AG09319 (cell line): ENCODE measurements around the gene SNAP47.

Experiments
- DNase-seq: peaks from one replicate; pipeline ENCODE4 v3.0.0-alpha.2; 2010; ENCODE audit warnings: low read depth; ENCODE audit errors: extremely low read depth
- TF ChIP-seq, protein P1 (sequence below): IDR thresholded peaks from 2 replicates; pipeline ENCODE4 v1.5.1; 2011; ENCODE audit warnings: low read depth, mild to moderate bottlenecking, inconsistent platforms, low read length, moderate library complexity

SNAP47 gene

DNA sequence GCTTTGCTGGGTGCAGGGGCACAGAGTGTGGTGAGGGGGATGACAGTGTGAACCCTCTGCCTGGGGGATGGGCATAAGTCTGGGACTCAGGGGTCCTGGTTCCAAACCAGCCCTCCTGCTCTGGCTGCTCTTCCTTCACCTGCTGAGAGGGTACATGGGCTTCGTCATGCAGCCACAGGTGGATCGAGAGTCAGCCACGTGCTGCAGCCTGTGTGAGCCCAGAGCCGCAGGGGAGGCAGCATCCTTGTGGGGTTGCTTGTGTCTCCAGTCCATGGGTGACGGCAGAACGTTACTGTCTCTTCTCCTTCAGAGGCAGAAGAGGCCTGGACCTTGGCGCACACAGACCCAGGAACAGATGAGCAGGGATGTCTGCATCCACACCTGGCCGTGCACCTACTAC lies 12.1 kb downstream of the SNAP47 start:
- no peak for DNase-seq
- TF ChIP-seq, protein P1, sequence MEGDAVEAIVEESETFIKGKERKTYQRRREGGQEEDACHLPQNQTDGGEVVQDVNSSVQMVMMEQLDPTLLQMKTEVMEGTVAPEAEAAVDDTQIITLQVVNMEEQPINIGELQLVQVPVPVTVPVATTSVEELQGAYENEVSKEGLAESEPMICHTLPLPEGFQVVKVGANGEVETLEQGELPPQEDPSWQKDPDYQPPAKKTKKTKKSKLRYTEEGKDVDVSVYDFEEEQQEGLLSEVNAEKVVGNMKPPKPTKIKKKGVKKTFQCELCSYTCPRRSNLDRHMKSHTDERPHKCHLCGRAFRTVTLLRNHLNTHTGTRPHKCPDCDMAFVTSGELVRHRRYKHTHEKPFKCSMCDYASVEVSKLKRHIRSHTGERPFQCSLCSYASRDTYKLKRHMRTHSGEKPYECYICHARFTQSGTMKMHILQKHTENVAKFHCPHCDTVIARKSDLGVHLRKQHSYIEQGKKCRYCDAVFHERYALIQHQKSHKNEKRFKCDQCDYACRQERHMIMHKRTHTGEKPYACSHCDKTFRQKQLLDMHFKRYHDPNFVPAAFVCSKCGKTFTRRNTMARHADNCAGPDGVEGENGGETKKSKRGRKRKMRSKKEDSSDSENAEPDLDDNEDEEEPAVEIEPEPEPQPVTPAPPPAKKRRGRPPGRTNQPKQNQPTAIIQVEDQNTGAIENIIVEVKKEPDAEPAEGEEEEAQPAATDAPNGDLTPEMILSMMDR = no peak

DNA sequence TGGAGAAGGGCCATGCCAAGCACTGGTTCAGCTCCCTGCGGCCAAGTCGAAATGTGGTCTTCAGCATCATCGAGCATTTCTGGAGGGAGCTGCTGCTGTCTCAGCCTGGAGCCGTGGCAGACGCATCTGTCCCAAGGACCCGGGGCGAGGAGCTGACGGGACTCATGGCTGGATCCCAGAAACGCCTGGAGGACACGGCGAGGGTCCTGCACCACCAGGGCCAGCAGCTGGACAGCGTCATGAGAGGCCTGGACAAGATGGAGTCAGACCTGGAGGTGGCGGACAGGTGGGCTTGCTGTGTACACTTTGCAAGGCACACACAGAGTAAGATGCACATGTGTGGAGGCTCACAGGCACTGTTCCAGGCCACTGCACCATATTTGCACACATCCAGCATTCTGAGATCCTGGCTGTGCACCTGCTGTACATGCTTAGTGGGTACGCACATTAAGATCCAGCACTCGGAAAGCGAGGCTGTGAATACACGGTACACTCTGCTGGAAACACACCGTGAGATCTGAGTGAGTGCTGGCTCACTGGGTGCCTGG lies 12.8 kb downstream of the SNAP47 start:
- TF ChIP-seq, protein P1 = no peak
- no peak for DNase-seq

DNA sequence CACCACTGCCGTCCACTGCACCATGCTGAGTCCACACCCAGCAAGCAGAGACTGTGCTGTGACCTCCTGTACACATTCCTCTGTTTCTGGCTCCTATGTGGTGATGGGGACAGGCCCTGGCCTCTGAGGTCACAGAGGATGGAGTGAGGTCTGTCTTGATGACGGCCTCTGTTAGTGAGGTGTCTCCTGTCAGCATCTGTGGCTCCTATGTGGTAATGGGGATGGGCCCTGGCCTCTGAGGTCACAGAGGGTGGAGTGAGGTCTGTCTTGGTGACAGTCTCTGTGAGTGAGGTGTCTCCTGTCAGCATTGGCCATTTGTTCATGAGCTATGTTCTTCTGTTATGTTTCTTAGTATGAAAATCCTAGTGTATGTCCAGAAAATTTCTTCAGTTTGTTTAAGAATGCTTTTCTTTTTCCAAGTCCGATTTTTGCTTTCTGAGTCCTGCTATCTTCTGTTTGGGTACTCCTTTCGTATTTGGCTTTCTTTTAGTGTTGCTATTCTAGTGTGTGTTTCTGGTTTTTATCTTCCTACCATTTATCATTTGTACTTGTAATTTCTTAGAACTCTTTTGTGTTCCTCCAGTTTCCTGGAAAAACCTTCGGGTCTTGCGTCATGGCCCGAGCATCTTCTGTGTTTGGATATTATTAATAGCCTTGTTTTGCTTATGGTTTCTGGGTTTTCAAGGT lies 13.4 kb downstream of the SNAP47 start:
- DNase-seq = no peak
- TF ChIP-seq, protein P1 = no peak

DNA sequence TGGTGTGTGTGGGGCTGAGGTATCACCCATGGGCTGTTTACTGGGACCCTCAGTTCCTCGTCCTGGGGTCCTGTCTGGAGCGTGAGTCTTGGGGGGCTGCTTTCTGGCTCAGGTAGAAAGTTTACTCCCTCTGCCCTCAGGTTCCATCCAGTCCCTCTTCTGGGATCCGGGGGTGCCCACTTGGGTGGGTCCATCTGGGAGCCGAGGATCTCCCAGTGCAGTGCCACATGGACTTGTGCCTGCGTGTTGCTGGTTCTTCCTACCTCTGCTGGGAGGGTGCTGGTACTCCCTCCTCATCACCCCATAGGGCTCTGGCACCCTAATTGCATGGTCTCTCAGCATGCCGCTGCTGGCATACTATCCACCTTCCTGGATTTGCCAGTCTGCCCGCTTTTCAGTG lies 14.0 kb downstream of the SNAP47 start:
- TF ChIP-seq, protein P1 = no peak
- no peak for DNase-seq

DNA sequence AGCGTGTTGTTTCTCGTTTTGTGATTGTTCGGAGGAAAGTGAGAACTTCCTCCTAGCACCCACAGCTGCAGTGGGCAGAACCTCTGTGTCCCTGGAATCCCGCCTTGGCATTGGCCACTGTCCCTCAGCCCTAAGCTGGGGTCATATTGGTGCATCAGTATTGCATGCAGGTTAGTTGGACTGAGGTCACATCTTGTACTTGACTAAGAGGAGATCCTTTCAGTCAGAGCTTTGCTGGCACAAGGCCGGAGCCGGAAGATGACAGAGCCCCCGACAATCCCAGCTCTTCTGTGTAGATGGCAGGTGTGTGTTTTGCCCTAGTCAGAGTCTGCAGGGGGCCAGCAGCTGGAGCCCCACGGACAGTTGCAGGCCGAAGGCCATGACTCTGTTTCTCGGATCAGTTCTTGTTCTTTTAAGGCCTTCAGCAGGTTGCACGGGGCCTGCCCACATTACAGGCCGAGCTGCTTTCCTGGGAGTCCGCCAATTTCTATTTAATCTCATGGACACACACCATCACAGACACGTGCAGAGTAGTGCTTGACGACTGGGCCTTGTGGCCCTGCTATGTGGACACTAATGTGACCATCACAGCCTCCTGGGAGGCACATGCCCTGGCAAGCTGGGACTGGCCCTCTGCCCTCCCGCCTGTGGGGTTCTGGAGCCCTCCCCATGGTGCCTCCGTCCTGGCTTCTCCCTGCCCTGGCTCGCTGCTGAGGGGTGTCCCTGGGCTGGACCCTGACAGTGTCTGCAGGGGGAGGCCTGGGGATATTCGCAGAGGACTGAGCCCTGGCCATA lies 14.9 kb downstream of the SNAP47 start:
- DNase-seq = no peak
- TF ChIP-seq, protein P1 = no peak

DNA sequence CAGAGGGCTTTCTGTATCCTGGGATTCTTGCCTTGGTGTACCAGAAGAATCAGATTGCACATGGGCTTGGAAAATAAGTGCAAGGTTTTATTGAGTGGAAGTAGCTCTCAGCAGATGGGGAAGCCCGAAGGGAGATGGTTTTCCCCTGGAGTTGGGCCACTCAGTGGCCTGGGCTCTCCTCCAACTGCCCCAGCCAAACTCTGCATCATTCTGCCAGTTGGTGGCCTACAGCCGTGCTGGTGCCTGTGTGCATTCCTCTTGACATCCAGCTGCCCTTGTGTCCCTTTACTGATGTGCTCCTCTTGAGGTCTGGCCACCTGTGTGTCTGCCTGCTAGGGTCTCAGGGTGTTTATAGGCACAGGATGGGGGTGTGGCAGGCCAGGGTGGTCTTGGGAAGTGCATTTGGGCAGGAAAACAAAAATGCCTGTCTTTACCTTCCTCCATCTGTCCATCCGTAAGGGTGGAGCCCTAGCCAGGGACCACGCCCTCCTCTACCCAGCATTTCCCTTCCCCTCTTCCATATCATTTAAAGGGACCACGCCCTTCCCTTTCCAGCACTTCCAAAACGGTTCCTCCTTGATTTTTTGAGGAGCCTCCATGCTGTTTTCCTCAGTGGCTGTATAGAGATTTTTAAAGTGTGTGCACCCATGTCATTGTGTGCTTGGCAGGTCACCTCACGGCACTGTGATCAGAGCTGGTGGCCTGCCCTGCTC lies 18.9 kb downstream of the SNAP47 start:
- TF ChIP-seq, protein P1 = no peak
- no peak for DNase-seq

DNA sequence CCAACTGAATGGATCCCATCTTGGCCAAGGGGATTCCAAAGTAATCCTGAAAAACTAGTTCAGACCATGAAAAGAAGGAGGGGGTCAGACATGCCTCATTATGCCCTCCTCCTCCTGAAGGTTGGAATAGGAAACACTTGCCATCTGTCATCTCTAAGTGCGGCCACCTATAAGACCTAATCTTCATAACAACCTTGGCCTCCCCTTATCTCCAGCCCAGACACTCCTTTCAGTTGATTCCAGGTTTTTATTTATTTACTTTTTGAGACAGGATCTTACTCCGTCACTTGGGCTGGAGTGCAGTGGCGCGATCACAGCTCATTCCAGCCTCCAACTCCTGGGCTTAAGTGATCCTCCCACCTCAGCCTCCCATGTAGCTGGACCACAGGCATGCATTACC lies 19.7 kb downstream of the SNAP47 start:
- TF ChIP-seq, protein P1 = no peak
- DNase-seq = no peak
